Esophagus squamous epithelium (tissue), 4 donors: ENCODE measurements around the gene EZH2.

Source experiments
- POLR2A ChIP-seq, 4 donors: fragments of 450-650 bp; IDR thresholded peaks; one replicate each; pipeline ENCODE4 v1.6.1; 2017; ENCODE audit warnings: antibody characterized with exemption in 4 of 4, mild to moderate bottlenecking in 4 of 4, moderate library complexity in 3 of 4
- TF ChIP-seq, protein P1 (sequence below), 6 experiments: fragments of 450-650 bp in 4 of 6; fragments of 200-600 bp in 2 of 6; sonication (generic) in 2 of 6; IDR thresholded peaks; one replicate each; pipeline ENCODE4 v1.5.1; 2016 to 2019; ENCODE audit warnings: antibody characterized with exemption in 6 of 6, mild to moderate bottlenecking in 4 of 6, moderate library complexity in 4 of 6

DNA sequence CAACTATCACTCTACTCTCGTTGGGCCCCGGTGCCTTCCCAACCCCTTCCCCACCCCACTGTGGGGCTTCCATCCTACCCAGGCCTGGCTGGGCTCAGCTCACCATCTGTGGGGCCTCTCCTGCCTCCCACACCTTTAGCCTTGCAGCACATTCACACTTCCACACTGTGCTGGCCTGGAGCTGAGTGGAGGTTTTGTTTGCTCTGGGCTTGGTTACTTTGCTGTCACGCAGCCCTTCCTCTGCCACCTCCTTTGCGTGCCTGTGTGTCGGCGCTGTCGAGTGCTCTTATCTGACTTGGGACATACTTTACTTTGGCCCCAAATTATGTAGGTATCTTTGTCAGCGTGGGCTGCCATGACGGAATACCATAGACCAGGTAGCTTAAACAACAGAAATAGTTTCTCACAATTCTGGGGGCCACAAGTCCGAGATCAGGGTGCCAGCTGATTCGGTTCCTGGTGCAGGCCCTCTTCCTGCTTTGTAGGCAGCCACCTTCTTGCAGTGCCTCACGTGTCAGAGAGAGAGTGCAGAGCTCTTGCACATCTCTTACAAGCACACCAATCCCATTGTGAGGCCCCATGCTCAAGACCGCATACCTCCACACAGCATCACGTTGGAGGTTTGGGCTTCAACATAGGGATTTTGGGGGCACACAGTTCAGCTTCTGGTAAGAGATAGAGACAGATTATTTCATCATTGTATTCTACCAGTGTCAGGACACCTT, 96.4 kb downstream of the EZH2 start:
- TF ChIP-seq, protein P1, sequence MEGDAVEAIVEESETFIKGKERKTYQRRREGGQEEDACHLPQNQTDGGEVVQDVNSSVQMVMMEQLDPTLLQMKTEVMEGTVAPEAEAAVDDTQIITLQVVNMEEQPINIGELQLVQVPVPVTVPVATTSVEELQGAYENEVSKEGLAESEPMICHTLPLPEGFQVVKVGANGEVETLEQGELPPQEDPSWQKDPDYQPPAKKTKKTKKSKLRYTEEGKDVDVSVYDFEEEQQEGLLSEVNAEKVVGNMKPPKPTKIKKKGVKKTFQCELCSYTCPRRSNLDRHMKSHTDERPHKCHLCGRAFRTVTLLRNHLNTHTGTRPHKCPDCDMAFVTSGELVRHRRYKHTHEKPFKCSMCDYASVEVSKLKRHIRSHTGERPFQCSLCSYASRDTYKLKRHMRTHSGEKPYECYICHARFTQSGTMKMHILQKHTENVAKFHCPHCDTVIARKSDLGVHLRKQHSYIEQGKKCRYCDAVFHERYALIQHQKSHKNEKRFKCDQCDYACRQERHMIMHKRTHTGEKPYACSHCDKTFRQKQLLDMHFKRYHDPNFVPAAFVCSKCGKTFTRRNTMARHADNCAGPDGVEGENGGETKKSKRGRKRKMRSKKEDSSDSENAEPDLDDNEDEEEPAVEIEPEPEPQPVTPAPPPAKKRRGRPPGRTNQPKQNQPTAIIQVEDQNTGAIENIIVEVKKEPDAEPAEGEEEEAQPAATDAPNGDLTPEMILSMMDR (IDR thresholded peaks at IDR 0.05), result no peak
- no peak for TF ChIP-seq POLR2A (IDR thresholded peaks at IDR 0.05)
